Measurements from ENCODE around the gene IGF1R. TPM values are rescaled to one million over a fixed set of nuclear protein-coding genes. Genes with fewer than 3 reads are reported as not detected.

Gene IGF1R
- total RNA-seq, 1 experiment from 2014 or later = 125 TPM

- no peak for TF ChIP-seq ESRRA (CRISPR knock-in tag; IDR thresholded peaks at IDR 0.05; ENCODE audit: borderline replicate concordance)
- no peak for TF ChIP-seq ZNF532 (CRISPR knock-in tag; IDR thresholded peaks at IDR 0.05; ENCODE audit: borderline replicate concordance)
- TF ChIP-seq ZNF138 (CRISPR knock-in tag; conservative IDR thresholded peaks at IDR 0.05) = no peak
- TF ChIP-seq, protein P1, sequence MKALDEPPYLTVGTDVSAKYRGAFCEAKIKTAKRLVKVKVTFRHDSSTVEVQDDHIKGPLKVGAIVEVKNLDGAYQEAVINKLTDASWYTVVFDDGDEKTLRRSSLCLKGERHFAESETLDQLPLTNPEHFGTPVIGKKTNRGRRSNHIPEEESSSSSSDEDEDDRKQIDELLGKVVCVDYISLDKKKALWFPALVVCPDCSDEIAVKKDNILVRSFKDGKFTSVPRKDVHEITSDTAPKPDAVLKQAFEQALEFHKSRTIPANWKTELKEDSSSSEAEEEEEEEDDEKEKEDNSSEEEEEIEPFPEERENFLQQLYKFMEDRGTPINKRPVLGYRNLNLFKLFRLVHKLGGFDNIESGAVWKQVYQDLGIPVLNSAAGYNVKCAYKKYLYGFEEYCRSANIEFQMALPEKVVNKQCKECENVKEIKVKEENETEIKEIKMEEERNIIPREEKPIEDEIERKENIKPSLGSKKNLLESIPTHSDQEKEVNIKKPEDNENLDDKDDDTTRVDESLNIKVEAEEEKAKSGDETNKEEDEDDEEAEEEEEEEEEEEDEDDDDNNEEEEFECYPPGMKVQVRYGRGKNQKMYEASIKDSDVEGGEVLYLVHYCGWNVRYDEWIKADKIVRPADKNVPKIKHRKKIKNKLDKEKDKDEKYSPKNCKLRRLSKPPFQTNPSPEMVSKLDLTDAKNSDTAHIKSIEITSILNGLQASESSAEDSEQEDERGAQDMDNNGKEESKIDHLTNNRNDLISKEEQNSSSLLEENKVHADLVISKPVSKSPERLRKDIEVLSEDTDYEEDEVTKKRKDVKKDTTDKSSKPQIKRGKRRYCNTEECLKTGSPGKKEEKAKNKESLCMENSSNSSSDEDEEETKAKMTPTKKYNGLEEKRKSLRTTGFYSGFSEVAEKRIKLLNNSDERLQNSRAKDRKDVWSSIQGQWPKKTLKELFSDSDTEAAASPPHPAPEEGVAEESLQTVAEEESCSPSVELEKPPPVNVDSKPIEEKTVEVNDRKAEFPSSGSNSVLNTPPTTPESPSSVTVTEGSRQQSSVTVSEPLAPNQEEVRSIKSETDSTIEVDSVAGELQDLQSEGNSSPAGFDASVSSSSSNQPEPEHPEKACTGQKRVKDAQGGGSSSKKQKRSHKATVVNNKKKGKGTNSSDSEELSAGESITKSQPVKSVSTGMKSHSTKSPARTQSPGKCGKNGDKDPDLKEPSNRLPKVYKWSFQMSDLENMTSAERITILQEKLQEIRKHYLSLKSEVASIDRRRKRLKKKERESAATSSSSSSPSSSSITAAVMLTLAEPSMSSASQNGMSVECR (CRISPR knock-in tag; IDR thresholded peaks at IDR 0.05; ENCODE audit: borderline replicate concordance) = no peak
- no peak for TF ChIP-seq SOX15 (CRISPR knock-in tag; IDR thresholded peaks at IDR 0.05)
- TF ChIP-seq TEAD1 (CRISPR knock-in tag; IDR thresholded peaks at IDR 0.05) = no peak
- no peak for TF ChIP-seq PREB (CRISPR knock-in tag; IDR thresholded peaks at IDR 0.05; ENCODE audit: borderline replicate concordance)
- no peak for TF ChIP-seq ZBTB43 (CRISPR knock-in tag; IDR thresholded peaks at IDR 0.05)
- no peak for TF ChIP-seq NFE2L1 (CRISPR knock-in tag; IDR thresholded peaks at IDR 0.05)
- no peak for TF ChIP-seq NFYB (CRISPR knock-in tag; conservative IDR thresholded peaks at IDR 0.05; ENCODE audit: low read depth)
- no peak for TF ChIP-seq TEAD4 (CRISPR knock-in tag; IDR thresholded peaks at IDR 0.05)
- TF ChIP-seq, protein P2, sequence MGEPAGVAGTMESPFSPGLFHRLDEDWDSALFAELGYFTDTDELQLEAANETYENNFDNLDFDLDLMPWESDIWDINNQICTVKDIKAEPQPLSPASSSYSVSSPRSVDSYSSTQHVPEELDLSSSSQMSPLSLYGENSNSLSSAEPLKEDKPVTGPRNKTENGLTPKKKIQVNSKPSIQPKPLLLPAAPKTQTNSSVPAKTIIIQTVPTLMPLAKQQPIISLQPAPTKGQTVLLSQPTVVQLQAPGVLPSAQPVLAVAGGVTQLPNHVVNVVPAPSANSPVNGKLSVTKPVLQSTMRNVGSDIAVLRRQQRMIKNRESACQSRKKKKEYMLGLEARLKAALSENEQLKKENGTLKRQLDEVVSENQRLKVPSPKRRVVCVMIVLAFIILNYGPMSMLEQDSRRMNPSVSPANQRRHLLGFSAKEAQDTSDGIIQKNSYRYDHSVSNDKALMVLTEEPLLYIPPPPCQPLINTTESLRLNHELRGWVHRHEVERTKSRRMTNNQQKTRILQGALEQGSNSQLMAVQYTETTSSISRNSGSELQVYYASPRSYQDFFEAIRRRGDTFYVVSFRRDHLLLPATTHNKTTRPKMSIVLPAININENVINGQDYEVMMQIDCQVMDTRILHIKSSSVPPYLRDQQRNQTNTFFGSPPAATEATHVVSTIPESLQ (CRISPR knock-in tag; IDR thresholded peaks at IDR 0.05) = no peak
- no peak for TF ChIP-seq NR2C2 (CRISPR knock-in tag; IDR thresholded peaks at IDR 0.05)
- TF ChIP-seq, protein P3, sequence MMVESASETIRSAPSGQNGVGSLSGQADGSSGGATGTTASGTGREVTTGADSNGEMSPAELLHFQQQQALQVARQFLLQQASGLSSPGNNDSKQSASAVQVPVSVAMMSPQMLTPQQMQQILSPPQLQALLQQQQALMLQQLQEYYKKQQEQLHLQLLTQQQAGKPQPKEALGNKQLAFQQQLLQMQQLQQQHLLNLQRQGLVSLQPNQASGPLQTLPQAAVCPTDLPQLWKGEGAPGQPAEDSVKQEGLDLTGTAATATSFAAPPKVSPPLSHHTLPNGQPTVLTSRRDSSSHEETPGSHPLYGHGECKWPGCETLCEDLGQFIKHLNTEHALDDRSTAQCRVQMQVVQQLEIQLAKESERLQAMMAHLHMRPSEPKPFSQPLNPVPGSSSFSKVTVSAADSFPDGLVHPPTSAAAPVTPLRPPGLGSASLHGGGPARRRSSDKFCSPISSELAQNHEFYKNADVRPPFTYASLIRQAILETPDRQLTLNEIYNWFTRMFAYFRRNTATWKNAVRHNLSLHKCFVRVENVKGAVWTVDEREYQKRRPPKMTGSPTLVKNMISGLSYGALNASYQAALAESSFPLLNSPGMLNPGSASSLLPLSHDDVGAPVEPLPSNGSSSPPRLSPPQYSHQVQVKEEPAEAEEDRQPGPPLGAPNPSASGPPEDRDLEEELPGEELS (CRISPR knock-in tag; IDR thresholded peaks at IDR 0.05) = no peak
- ChIA-PET POLR2A (interaction anchor here (1.3 kb wide), 1 partner anchor 63 kb away, joined by 3 read pairs; no protein-coding TSS in a partner anchor), CTCF (no interaction called here)
- DNase-seq (ENCODE audit: low spot score) (no peak), ATAC-seq (no peak)
- no peak overlapping the region for H3K4me3 Mint-ChIP-seq
- H3K4me1 Mint-ChIP-seq = no peaks in the 10 kb centered on the region
- H3K9me3 Mint-ChIP-seq = no peaks in the 10 kb centered on the region
- H3K36me3 Mint-ChIP-seq = peaks cover 47% of the 10 kb centered on the region
- no peak overlapping the region for H3K27ac Mint-ChIP-seq
- no peaks in the 10 kb centered on the region for H3K27me3 Mint-ChIP-seq (ENCODE audit: low read depth)
Measured at GRCh38 chr15:98951493-98952320, 303.4 kb downstream of the IGF1R start.

Measured in WTC11 (cell line).